NCI-H146 treated with DMSO at 0.1 percent for 48 hours (cell line): ENCODE measurements around the gene C6orf47.

Source experiments
- DNase-seq: peaks from one replicate; lab custom pipeline; 2025; ENCODE audit not compliant: unreplicated experiment; lab: John Stamatoyannopoulos, UW

Gene C6orf47

GRCh38 chr6:31636698-31637596 is 23.6 kb downstream of the C6orf47 start:
- DNase-seq: no peak

- no peak for DNase-seq
These were observed 25.5 kb downstream of the C6orf47 start for GRCh38 chr6:31634969-31635575.

GRCh38 chr6:31634131-31634530 is 26.4 kb downstream of the C6orf47 start:
- DNase-seq: no peak

GRCh38 chr6:31633447-31633846 is 27.1 kb downstream of the C6orf47 start:
- no peak for DNase-seq

- no peak for DNase-seq
These were observed 28.2 kb downstream of the C6orf47 start for GRCh38 chr6:31632279-31632946.

- DNase-seq: no peak
These were observed 28.8 kb downstream of the C6orf47 start for GRCh38 chr6:31631681-31632278.

GRCh38 chr6:31631209-31631608 is 29.4 kb downstream of the C6orf47 start:
- DNase-seq: no peak

- DNase-seq: no peak
These were observed 30.2 kb downstream of the C6orf47 start for GRCh38 chr6:31630177-31630934.

GRCh38 chr6:31629014-31629413 is 31.6 kb downstream of the C6orf47 start:
- no peak for DNase-seq

- DNase-seq: no peak
These were observed 32.8 kb downstream of the C6orf47 start for GRCh38 chr6:31627690-31628287.

- DNase-seq: no peak
These were observed 33.6 kb downstream of the C6orf47 start for GRCh38 chr6:31626952-31627351.

- no peak for DNase-seq
These were observed 36.5 kb downstream of the C6orf47 start for GRCh38 chr6:31624070-31624469.

GRCh38 chr6:31622684-31623091 is 37.9 kb downstream of the C6orf47 start:
- DNase-seq: no peak

- no peak for DNase-seq
These were observed 38.6 kb downstream of the C6orf47 start for GRCh38 chr6:31621991-31622390.

GRCh38 chr6:31621320-31621939 is 39.1 kb downstream of the C6orf47 start:
- DNase-seq: peak; percentile 5

GRCh38 chr6:31620586-31621319 is 39.8 kb downstream of the C6orf47 start, which contains the start of gene PRRC2A:
Gene PRRC2A, plus strand, starts transcription at chr6:31620715. Its CDS starts 2,075 bp downstream, at chr6:31622790.
- DNase-seq: peak; percentile 42

- DNase-seq: peak; percentile 97
These were observed 40.6 kb downstream of the C6orf47 start for GRCh38 chr6:31619805-31620585.

GRCh38 chr6:31617010-31617409 is 43.6 kb downstream of the C6orf47 start:
- DNase-seq: no peak
